Cerebellar cortex (tissue), 1 donor: ENCODE results near the gene NRCAM.

Experiments
- DNase-seq: peaks from one replicate; pipeline ENCODE4 v3.0.0-alpha.2; 2015; ENCODE audit warnings: low spot score

Gene NRCAM

GRCh38 chr7:108244110-108244509 is 212.1 kb downstream of the NRCAM start:
- DNase-seq, result no peak

GRCh38 chr7:108239501-108240225 is 216.6 kb downstream of the NRCAM start:
- DNase-seq, result no peak

GRCh38 chr7:108236681-108237415 is 219.4 kb downstream of the NRCAM start:
- DNase-seq, result no peak

- no peak for DNase-seq
Measured at GRCh38 chr7:108235451-108236061, 220.7 kb downstream of the NRCAM start.

GRCh38 chr7:108234971-108235450 is 221.2 kb downstream of the NRCAM start:
- DNase-seq, result no peak

GRCh38 chr7:108234281-108234680 is 222.0 kb downstream of the NRCAM start:
- DNase-seq, result no peak

GRCh38 chr7:108232076-108232475 is 224.2 kb downstream of the NRCAM start:
- DNase-seq, result no peak

GRCh38 chr7:108231221-108231620 is 225.0 kb downstream of the NRCAM start:
- no peak for DNase-seq

- no peak for DNase-seq
Measured at GRCh38 chr7:108227366-108227765, 228.9 kb downstream of the NRCAM start.

GRCh38 chr7:108226816-108227299 is 229.4 kb downstream of the NRCAM start:
- DNase-seq, result no peak

- no peak for DNase-seq
Measured at GRCh38 chr7:108225531-108226181, 230.6 kb downstream of the NRCAM start.

GRCh38 chr7:108224387-108224786 is 231.8 kb downstream of the NRCAM start:
- no peak for DNase-seq

GRCh38 chr7:108222236-108222892 is 233.9 kb downstream of the NRCAM start:
- DNase-seq, result no peak

GRCh38 chr7:108211382-108212201 is 244.6 kb downstream of the NRCAM start:
- DNase-seq, result no peak

- no peak for DNase-seq
Measured at GRCh38 chr7:108210796-108211195, 245.4 kb downstream of the NRCAM start.

- DNase-seq, result no peak
Measured at GRCh38 chr7:108205311-108205710, 250.9 kb downstream of the NRCAM start.

- DNase-seq, result no peak
Measured at GRCh38 chr7:108204281-108204796, 251.9 kb downstream of the NRCAM start.

GRCh38 chr7:108203537-108203936 is 252.7 kb downstream of the NRCAM start:
- DNase-seq, result no peak

- DNase-seq, result peak; percentile 8
Measured at GRCh38 chr7:108202743-108203142, 253.5 kb downstream of the NRCAM start.

- DNase-seq, result peak; percentile 95
Measured at GRCh38 chr7:108201766-108202165, 254.5 kb downstream of the NRCAM start.

- DNase-seq, result no peak
Measured at GRCh38 chr7:108200326-108200725, 255.9 kb downstream of the NRCAM start.
